ENCODE data around the gene RPS27. TPM values are rescaled to one million over a fixed set of nuclear protein-coding genes. Genes with fewer than 3 reads are reported as not detected.

Gene RPS27
- total RNA-seq, 1 experiment from 2014 or later, result 1,095 TPM

DNA sequence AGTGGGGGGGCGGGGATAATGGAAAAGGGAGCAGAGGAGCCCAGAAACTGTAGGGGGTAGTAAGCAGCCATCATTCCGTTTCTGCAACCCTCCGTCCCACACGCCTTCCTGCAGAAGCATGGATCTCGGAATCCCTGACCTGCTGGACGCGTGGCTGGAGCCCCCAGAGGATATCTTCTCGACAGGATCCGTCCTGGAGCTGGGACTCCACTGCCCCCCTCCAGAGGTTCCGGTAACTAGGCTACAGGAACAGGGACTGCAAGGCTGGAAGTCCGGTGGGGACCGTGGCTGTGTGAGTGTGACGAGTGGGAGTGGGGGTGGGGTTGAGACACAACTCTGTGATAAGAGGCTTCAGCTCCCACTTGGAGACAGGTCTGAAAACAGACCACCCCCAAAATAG is 22.2 kb upstream of the RPS27 start:
- in situ Hi-C loops (cut with HindIII; ENCODE audit: low pct_unique_long_range_greater_than_20kb, low sequenced_read_pairs), result no loop called here
- Histone ChIP-seq H3K27ac (ENCODE audit: low read length) (peak overlapping the region; percentile 97), H3K36me3 (ENCODE audit: control insufficient read depth, insufficient read depth, low read length) (no peaks in the 10 kb centered on the region; the same call in 1 of the 2 replicates), H3K4me3 (ENCODE audit: low read depth in 2 of 2, low read length in 2 of 2) (peak overlapping the region; percentile 66 to 70), H3K9me3 (ENCODE audit: control insufficient read depth, insufficient read depth, low read depth, low read length) (no peaks in the 10 kb centered on the region), H3K27me3 (ENCODE audit: control insufficient read depth, insufficient read depth, low read length) (no peaks in the 10 kb centered on the region), H3K4me1 (ENCODE audit: control insufficient read depth, insufficient read depth, low read length) (peaks cover 9% of the 10 kb centered on the region; the same call in 1 of the 2 replicates)
- TF ChIP-seq REST (IDR thresholded peaks at IDR 0.05; ENCODE audit: insufficient read depth in 1 of 2, low read depth in 2 of 2, low read length in 1 of 2) (no peak), SIN3A (IDR thresholded peaks at IDR 0.05; ENCODE audit: borderline replicate concordance, insufficient read depth, low read depth, low read length) (no peak), POLR2AphosphoS5 (IDR thresholded peaks at IDR 0.05; ENCODE audit: low read depth, low read length) (no peak), CTCF (IDR thresholded peaks at IDR 0.05) (no peak), TCF7L2 (IDR thresholded peaks at IDR 0.05; ENCODE audit: low read depth, low read length) (no peak)
- intact Hi-C loops (cut with micrococcal nuclease; ENCODE audit: unreplicated experiment), result no loop called here
- no peak for ATAC-seq
- POLR2A ChIA-PET, result interaction anchor here (0.6 kb wide), 1 partner anchor 296 kb away, joined by 3 read pairs; no protein-coding TSS in a partner anchor
- DNase-seq (ENCODE audit: low read depth, low spot score), result no peak
- CTCF ChIA-PET, result interaction anchor here (1.0 kb wide), 1 partner anchor 290 kb away, joined by 5 read pairs; the partner anchor contains the start of gene NPR1
- no TSS peak for BruUV-seq (replicated peaks)

GRCh38 chr1:153968972-153969371 is 21.6 kb upstream of the RPS27 start:
- ATAC-seq (no peak), DNase-seq (ENCODE audit: low read depth, low spot score) (no peak)
- in situ Hi-C loops (cut with HindIII; ENCODE audit: low pct_unique_long_range_greater_than_20kb, low sequenced_read_pairs), result no loop called here
- no TSS peak for BruUV-seq (replicated peaks)
- TF ChIP-seq TCF7L2 (IDR thresholded peaks at IDR 0.05; ENCODE audit: low read depth, low read length), result no peak
- no peak for TF ChIP-seq SIN3A (IDR thresholded peaks at IDR 0.05; ENCODE audit: borderline replicate concordance, insufficient read depth, low read depth, low read length)
- no peak for TF ChIP-seq POLR2AphosphoS5 (IDR thresholded peaks at IDR 0.05; ENCODE audit: low read depth, low read length)
- TF ChIP-seq REST (IDR thresholded peaks at IDR 0.05; ENCODE audit: insufficient read depth in 1 of 2, low read depth in 2 of 2, low read length in 1 of 2), result no peak
- no peak for TF ChIP-seq CTCF (IDR thresholded peaks at IDR 0.05)
- ChIA-PET CTCF (no interaction called here), POLR2A (no interaction called here)
- H3K9me3 ChIP-seq (ENCODE audit: control insufficient read depth, insufficient read depth, low read depth, low read length), result no peaks in the 10 kb centered on the region
- no peak overlapping the region for H3K4me3 ChIP-seq (ENCODE audit: low read depth in 2 of 2, low read length in 2 of 2)
- no peaks in the 10 kb centered on the region; the same call in 1 of the 2 replicates for H3K36me3 ChIP-seq (ENCODE audit: control insufficient read depth, insufficient read depth, low read length)
- H3K4me1 ChIP-seq (ENCODE audit: control insufficient read depth, insufficient read depth, low read length), result peaks cover 9% of the 10 kb centered on the region; the same call in 1 of the 2 replicates
- no peaks in the 10 kb centered on the region for H3K27me3 ChIP-seq (ENCODE audit: control insufficient read depth, insufficient read depth, low read length)
- intact Hi-C loops (cut with micrococcal nuclease; ENCODE audit: unreplicated experiment), result no loop called here
- H3K27ac ChIP-seq (ENCODE audit: low read length), result no peak overlapping the region
